ENCODE results near the gene ZFYVE27. TPM values are rescaled to one million over a fixed set of nuclear protein-coding genes. Genes with fewer than 3 reads are reported as not detected.

The ZFYVE27 gene
- polyA plus RNA-seq, 3 donors: 6.2 to 31.1 (median 9.7) TPM

- Histone ChIP-seq H2AFZ (ENCODE audit: insufficient read depth, low read depth, low read length, poor library complexity, severe bottlenecking) (peak overlapping the region; percentile 39), H3K9ac (ENCODE audit: insufficient read depth, low read length, poor library complexity, severe bottlenecking) (peak overlapping the region; percentile 24), H3K4me1 (ENCODE audit: control insufficient read depth in 1 of 2, insufficient read depth in 2 of 2, low read length in 2 of 2) (peaks cover 65 to 80% of the 10 kb centered on the region in 2 donors), H3K4me3 (replicated peaks in 1 of 3; ENCODE audit: low read depth in 2 of 3, low read length in 3 of 3) (peak overlapping the region in 2 of 3 experiments; percentile 21 to 81), H4K20me1 (ENCODE audit: insufficient read depth, low read length) (no peaks in the 10 kb centered on the region), H3K27me3 (ENCODE audit: control insufficient read depth in 2 of 2, insufficient read depth in 2 of 2, low read length in 2 of 2) (no peaks in the 10 kb centered on the region), H3K9me3 (replicated peaks in 1 of 2; ENCODE audit: control insufficient read depth in 1 of 2, insufficient read depth in 1 of 2, low read length in 2 of 2) (no peaks in the 10 kb centered on the region), H3K36me3 (replicated peaks in 1 of 2; ENCODE audit: control insufficient read depth in 1 of 2, insufficient read depth in 2 of 2, low read length in 2 of 2) (no peaks in the 10 kb centered on the region), H3K27ac (ENCODE audit: low read depth in 1 of 2, low read length in 2 of 2) (peak overlapping the region; percentile 24 to 81), H3K79me2 (ENCODE audit: insufficient read depth, low read length) (no peaks in the 10 kb centered on the region), H3K4me2 (replicated peaks; ENCODE audit: extremely low read depth, low read length, poor library complexity, severe bottlenecking) (peak overlapping the region; percentile 91)
- H3K9me3 Mint-ChIP-seq: peaks cover 0 to 3% (median 0%) of the 10 kb centered on the region in 7 donors
- peak; percentile 44 to 56 (median 45) for DNase-seq
- peak overlapping the region; percentile 87 to 96 (median 93) for H3K27ac Mint-ChIP-seq
- peaks cover 63% of the 10 kb centered on the region for H3K4me1 Mint-ChIP-seq
- 69% methylated on average over 12 of the region's 14 CpGs for WGBS (ENCODE audit: insufficient coverage)
- peak overlapping the region; percentile 66 to 82 for H3K4me3 Mint-ChIP-seq
- intact Hi-C loops (cut with micrococcal nuclease): loop anchor here (5.0 to 10.0 kb wide), 3 partner anchors 46 to 943 kb away; partner anchors contain the start of genes ZFYVE27 (in 2 of the 2) and PI4K2A (in 1 of the 2)
- H3K36me3 Mint-ChIP-seq: peaks cover 0 to 2% of the 10 kb centered on the region in 2 donors
- TF ChIP-seq, protein P1, sequence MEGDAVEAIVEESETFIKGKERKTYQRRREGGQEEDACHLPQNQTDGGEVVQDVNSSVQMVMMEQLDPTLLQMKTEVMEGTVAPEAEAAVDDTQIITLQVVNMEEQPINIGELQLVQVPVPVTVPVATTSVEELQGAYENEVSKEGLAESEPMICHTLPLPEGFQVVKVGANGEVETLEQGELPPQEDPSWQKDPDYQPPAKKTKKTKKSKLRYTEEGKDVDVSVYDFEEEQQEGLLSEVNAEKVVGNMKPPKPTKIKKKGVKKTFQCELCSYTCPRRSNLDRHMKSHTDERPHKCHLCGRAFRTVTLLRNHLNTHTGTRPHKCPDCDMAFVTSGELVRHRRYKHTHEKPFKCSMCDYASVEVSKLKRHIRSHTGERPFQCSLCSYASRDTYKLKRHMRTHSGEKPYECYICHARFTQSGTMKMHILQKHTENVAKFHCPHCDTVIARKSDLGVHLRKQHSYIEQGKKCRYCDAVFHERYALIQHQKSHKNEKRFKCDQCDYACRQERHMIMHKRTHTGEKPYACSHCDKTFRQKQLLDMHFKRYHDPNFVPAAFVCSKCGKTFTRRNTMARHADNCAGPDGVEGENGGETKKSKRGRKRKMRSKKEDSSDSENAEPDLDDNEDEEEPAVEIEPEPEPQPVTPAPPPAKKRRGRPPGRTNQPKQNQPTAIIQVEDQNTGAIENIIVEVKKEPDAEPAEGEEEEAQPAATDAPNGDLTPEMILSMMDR (IDR thresholded peaks at IDR 0.05): no peak
- H3K27me3 Mint-ChIP-seq (ENCODE audit: low read depth in 3 of 3): peaks cover 0 to 2% (median 1%) of the 10 kb centered on the region in 3 donors
These were observed 48.8 kb upstream of the ZFYVE27 start for GRCh38 chr10:97687785-97688781.

GRCh38 chr10:97689559-97690020 is 47.3 kb upstream of the ZFYVE27 start:
- H3K4me1 ChIP-seq (ENCODE audit: control insufficient read depth in 1 of 2, insufficient read depth in 2 of 2, low read length in 2 of 2): peaks cover 53 to 65% of the 10 kb centered on the region in 2 donors
- no peaks in the 10 kb centered on the region for H3K9me3 ChIP-seq (replicated peaks in 1 of 2; ENCODE audit: control insufficient read depth in 1 of 2, insufficient read depth in 1 of 2, low read length in 2 of 2)
- no peaks in the 10 kb centered on the region for H3K36me3 ChIP-seq (replicated peaks in 1 of 2; ENCODE audit: control insufficient read depth in 1 of 2, insufficient read depth in 2 of 2, low read length in 2 of 2)
- 0% methylated on average over 2 of the region's 5 CpGs for WGBS (ENCODE audit: insufficient coverage)
- H3K79me2 ChIP-seq (ENCODE audit: insufficient read depth, low read length): no peaks in the 10 kb centered on the region
- Mint-ChIP-seq H3K4me1 (peaks cover 48% of the 10 kb centered on the region), H3K36me3 (peaks cover 0 to 2% of the 10 kb centered on the region in 2 donors), H3K27me3 (ENCODE audit: low read depth in 3 of 3) (peaks cover 0 to 2% (median 1%) of the 10 kb centered on the region in 3 donors), H3K27ac (peak overlapping the region; percentile 86 to 96 (median 93)), H3K9me3 (peaks cover 0 to 3% (median 0%) of the 10 kb centered on the region in 7 donors), H3K4me3 (no peak overlapping the region)
- peak; percentile 94 to 98 (median 96) for DNase-seq
- intact Hi-C loops (cut with micrococcal nuclease): loop anchor here (5.0 to 10.0 kb wide), 3 partner anchors 47 to 945 kb away; partner anchors contain the start of genes ZFYVE27 (in 2 of the 2) and PI4K2A (in 1 of the 2)
- no peaks in the 10 kb centered on the region for H4K20me1 ChIP-seq (ENCODE audit: insufficient read depth, low read length)
- H3K4me3 ChIP-seq (replicated peaks in 1 of 3; ENCODE audit: low read depth in 2 of 3, low read length in 3 of 3): no peak overlapping the region
- H3K4me2 ChIP-seq (replicated peaks; ENCODE audit: extremely low read depth, low read length, poor library complexity, severe bottlenecking): no peak overlapping the region
- H2AFZ ChIP-seq (ENCODE audit: insufficient read depth, low read depth, low read length, poor library complexity, severe bottlenecking): no peak overlapping the region
- no peaks in the 10 kb centered on the region for H3K27me3 ChIP-seq (ENCODE audit: control insufficient read depth in 2 of 2, insufficient read depth in 2 of 2, low read length in 2 of 2)
- TF ChIP-seq, protein P1 (IDR thresholded peaks at IDR 0.05): no peak
- H3K9ac ChIP-seq (ENCODE audit: insufficient read depth, low read length, poor library complexity, severe bottlenecking): peak overlapping the region; percentile 15
- H3K27ac ChIP-seq (ENCODE audit: low read depth in 1 of 2, low read length in 2 of 2): peak overlapping the region; percentile 23 to 81
